Dendritic cell treated with granulocyte-macrophage colony-stimulating factor and Interleukin-4, amounts not matched to agents 40 ng/mL and 50 ng/mL, for 4 days (primary cell): Measurements from ENCODE around the gene SLC22A5.

ENCODE experiments used
- H3K27ac Mint-ChIP-seq: one replicate; pipeline ENCODE4 v1.8.0; 2022; ENCODE audit warnings: mild to moderate bottlenecking, mixed read lengths
- H3K27me3 Mint-ChIP-seq: one replicate; pipeline ENCODE4 v1.8.0; 2022; ENCODE audit warnings: mild to moderate bottlenecking, mixed read lengths
- H3K36me3 Mint-ChIP-seq: one replicate; pipeline ENCODE4 v1.8.0; 2022; ENCODE audit warnings: low read depth, mixed read lengths
- H3K4me1 Mint-ChIP-seq: one replicate; pipeline ENCODE4 v1.8.0; 2022; ENCODE audit warnings: low read depth, mixed read lengths
- H3K4me3 Mint-ChIP-seq: one replicate; pipeline ENCODE4 v1.8.0; 2022; ENCODE audit warnings: mild to moderate bottlenecking, moderate library complexity, mixed read lengths
- H3K9me3 Mint-ChIP-seq: one replicate; pipeline ENCODE4 v1.8.0; 2022; ENCODE audit warnings: mixed read lengths
- intact Hi-C: fragments of 100-400 bp; cut with micrococcal nuclease; formaldehyde crosslinking; loops from one replicate; pipeline ENCODE4 v1.15.0; 2022

Gene SLC22A5

GRCh38 chr5:132427281-132428146, 58.0 kb downstream of the SLC22A5 start:
- Mint-ChIP-seq H3K4me1 (peaks cover 97% of the 10 kb centered on the region), H3K27me3 (no peaks in the 10 kb centered on the region), H3K36me3 (peaks cover 8% of the 10 kb centered on the region)

DNA sequence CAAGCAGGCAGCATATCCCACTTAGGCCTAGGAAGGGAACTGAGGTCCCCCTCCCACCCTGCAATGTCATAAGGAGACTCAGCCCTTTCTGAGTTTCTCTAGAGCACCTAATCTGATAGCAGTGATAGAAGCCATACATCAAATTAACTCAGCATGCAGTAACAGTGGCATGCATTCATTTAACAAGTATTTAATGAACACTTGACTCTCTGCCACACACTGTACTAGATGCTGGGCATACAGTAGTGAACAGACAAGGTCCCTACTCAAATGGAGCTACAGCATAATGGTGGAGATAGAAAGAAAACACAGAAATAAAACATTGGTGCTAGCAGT, 58.6 kb downstream of the SLC22A5 start:
- peaks cover 97% of the 10 kb centered on the region for H3K4me1 Mint-ChIP-seq
- H3K4me3 Mint-ChIP-seq, result no peak overlapping the region
- peak overlapping the region; percentile 87 for H3K27ac Mint-ChIP-seq
- H3K9me3 Mint-ChIP-seq, result no peaks in the 10 kb centered on the region
- H3K36me3 Mint-ChIP-seq, result peaks cover 6% of the 10 kb centered on the region
- H3K27me3 Mint-ChIP-seq, result no peaks in the 10 kb centered on the region
- intact Hi-C loops, result no loop called here

More at GRCh38 chr5:132427281-132428146, 58.0 kb downstream of the SLC22A5 start:
- Mint-ChIP-seq H3K27ac (peak overlapping the region; percentile 87), H3K4me3 (no peak overlapping the region), H3K9me3 (no peaks in the 10 kb centered on the region)
- intact Hi-C loops, result loop anchor here (2.0 kb wide), 1 partner anchor 39 kb away; no protein-coding TSS in a partner anchor

DNA sequence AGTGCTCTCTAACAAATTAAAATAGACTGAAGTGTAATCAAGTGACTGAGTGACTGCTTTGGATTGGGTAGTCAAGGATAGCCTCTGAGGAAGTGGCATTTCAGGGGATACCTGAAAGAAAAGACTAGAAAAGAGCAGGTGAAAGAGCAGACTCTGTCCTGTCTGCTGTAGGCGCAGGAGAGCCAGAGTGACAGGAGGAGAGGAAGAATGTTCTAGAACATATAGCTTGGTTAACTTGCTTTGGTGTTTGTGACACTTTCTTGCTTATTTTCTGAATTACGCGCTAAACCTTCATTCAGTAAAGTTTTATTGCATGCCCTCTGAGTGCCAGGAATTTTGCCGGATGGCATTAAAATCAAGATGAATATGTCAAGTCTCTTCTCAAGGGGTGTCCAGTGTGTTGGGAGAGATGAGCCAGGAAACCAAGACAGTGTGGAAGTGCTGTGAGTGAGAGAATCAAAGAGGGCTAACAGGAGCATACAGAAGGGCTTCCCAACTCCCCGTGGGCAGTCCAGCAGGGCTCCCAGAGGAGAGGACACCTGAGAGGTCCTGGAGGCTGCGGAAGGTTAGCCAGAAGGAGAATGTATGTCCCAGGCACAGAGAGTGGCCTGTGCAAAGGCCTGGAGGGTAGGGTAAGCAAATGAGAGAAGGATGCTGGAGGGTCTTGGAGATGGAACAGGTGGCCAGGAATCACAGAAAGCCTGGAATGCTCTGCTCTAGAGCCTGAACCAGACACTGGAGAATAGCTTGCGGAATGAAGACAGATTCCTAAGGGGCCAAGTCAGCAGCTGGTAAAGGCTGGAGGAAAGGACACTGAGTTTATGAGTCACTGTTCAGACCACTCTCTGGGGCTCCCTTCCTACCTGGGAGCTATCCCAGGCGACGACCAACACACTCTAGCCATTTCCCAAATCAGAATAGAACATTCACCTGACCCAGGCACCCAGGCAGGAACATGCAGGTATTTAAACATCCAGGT, 59.3 kb downstream of the SLC22A5 start:
- Mint-ChIP-seq H3K4me3 (no peak overlapping the region), H3K36me3 (no peaks in the 10 kb centered on the region), H3K9me3 (no peaks in the 10 kb centered on the region), H3K27me3 (no peaks in the 10 kb centered on the region), H3K4me1 (peaks cover 92% of the 10 kb centered on the region), H3K27ac (peak overlapping the region; percentile 87)
- intact Hi-C loops, result no loop called here

DNA sequence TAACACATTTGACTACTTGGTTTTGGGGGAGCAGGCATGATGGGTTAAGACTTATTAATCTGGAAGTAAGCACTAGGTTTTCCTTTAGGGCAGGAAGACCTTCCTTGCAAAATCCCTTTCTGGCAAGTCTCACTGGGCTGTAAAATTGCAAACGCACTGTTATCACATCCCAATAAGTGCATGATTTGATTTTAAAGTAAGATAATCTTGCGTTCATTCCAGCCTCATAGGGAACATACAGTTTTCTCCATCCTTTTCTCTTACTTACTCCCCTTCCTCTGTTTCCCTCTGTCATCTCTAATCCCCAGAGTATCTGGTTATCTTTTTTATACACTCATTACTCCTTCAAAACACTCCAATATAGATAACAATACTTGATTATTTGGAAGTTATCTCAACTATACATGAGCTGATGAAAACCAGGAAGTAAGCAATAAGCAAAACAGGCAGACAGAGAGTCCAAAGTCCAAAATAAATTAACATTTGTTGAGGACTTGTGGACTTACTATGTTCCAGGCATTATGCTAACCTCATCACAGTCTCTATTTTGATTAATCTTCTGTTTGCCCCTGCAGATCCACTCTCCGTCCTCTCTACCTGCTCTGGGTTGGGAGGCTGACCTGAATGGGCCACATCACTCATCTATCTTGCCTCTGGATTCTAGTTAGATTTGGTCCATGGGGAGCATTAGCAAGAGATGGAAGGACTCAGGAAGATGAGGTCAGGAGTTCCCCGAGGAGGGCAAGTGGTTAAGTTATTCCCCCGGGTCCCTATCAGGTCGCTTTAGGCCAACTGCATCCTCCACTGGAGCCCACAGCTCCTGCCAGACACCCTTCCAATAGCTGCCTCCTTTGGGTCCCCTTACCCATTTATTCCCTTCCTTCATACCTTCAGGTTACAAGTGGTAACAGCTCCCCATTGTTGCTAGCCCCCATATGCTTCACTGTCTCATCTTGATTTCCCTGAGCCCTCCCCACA, 60.2 kb downstream of the SLC22A5 start:
- Mint-ChIP-seq H3K9me3 (no peaks in the 10 kb centered on the region), H3K36me3 (no peaks in the 10 kb centered on the region), H3K27ac (peak overlapping the region; percentile 87), H3K27me3 (no peaks in the 10 kb centered on the region), H3K4me3 (no peak overlapping the region), H3K4me1 (peaks cover 89% of the 10 kb centered on the region)
- intact Hi-C loops, result no loop called here

DNA sequence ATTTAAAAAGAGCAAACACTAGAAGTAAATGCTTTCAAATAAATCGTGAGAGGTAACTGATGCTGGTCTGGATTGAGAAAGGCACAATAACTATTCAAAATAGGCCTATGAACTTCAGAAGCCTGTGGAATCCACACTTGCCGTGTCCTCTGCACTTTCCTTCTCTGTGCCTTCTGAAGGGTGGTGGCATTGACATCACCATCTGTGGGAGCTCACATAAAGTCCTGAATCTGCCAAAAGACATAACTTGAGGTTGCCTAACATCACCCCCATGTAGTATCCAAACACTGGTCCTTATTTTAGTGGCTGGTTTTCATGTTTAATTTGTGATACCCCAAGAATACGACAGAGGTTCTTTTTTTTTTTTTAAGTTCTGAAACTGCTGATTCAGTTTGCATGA, 61.2 kb downstream of the SLC22A5 start:
- H3K4me1 Mint-ChIP-seq, result peaks cover 89% of the 10 kb centered on the region
- peak overlapping the region; percentile 87 for H3K27ac Mint-ChIP-seq
- no peak overlapping the region for H3K4me3 Mint-ChIP-seq
- intact Hi-C loops, result no loop called here
- H3K27me3 Mint-ChIP-seq, result no peaks in the 10 kb centered on the region
- no peaks in the 10 kb centered on the region for H3K9me3 Mint-ChIP-seq
- no peaks in the 10 kb centered on the region for H3K36me3 Mint-ChIP-seq

DNA sequence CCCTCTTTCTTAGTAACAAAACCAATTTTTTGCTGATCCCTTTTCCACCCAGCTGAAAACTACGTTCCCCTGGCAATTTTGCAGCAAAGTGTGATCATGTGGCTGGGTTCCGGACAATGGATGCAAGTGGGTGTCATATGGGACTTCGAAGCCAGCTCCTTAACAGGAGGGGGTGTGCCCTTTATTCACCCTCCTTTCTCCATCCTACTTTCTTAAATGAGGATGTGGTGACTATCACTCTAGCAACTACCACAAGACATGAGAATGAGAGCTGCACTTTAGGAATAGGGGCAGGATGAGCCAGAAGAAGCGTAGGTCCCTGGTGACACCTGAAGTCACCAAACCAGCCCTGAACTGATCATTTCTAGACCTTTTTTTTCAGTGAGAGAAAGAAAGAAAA, 62.1 kb downstream of the SLC22A5 start:
- H3K9me3 Mint-ChIP-seq, result no peaks in the 10 kb centered on the region
- peak overlapping the region; percentile 87 for H3K27ac Mint-ChIP-seq
- intact Hi-C loops, result no loop called here
- no peak overlapping the region for H3K4me3 Mint-ChIP-seq
- peaks cover 89% of the 10 kb centered on the region for H3K4me1 Mint-ChIP-seq
- H3K36me3 Mint-ChIP-seq, result no peaks in the 10 kb centered on the region
- no peaks in the 10 kb centered on the region for H3K27me3 Mint-ChIP-seq

GRCh38 chr5:132433141-132433540, 63.6 kb downstream of the SLC22A5 start:
- Mint-ChIP-seq H3K36me3 (no peaks in the 10 kb centered on the region), H3K27me3 (no peaks in the 10 kb centered on the region), H3K27ac (peak overlapping the region; percentile 87), H3K9me3 (no peaks in the 10 kb centered on the region), H3K4me1 (peaks cover 89% of the 10 kb centered on the region), H3K4me3 (no peak overlapping the region)
- intact Hi-C loops, result no loop called here

DNA sequence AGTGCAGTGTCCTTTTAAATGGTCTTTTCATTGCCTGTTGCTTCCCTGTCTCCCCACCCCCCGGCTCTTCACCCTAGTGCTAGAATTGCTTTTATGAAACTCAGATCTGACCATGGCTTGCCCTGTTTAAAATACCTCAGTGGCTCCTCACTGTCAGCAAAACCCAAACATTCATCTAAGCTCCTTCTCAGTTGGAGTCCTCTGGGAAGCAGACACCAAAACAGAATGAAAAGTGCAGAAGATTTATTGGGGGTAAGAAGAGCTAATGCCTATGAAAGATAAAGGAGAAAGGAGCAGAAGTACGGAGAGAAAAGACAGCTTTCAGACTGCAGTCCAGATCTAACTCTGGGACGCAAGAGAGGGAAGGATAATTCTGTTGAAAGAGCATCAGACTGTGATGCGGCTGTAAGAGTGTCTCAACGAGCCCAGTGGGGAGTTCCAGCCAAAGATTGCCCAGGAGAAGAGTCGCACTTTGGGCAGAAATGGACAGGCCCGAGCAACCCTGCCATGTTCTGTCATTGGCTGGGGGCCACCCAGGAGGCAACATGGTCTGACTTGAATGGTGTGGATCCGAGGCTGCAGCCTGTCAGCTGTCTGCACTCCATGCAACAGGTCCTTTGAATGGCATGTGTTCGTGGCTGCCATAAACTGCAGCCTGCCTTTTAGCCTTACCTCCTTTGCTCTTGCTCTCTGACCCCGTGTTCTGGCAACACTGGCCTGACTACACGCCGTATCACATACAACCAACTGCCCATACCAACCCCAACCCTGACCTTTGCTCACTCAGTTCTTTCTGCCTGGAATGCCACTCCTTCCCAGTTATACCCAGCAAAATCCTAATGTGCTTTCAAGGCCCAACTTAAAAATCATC, 65.1 kb downstream of the SLC22A5 start:
- Mint-ChIP-seq H3K4me3 (no peak overlapping the region), H3K4me1 (peaks cover 85% of the 10 kb centered on the region), H3K27me3 (no peaks in the 10 kb centered on the region), H3K9me3 (no peaks in the 10 kb centered on the region), H3K36me3 (no peaks in the 10 kb centered on the region), H3K27ac (peak overlapping the region; percentile 25)
- intact Hi-C loops, result no loop called here

- peak overlapping the region; percentile 25 for H3K27ac Mint-ChIP-seq
Observed at GRCh38 chr5:132435447-132435846, 65.9 kb downstream of the SLC22A5 start.

DNA sequence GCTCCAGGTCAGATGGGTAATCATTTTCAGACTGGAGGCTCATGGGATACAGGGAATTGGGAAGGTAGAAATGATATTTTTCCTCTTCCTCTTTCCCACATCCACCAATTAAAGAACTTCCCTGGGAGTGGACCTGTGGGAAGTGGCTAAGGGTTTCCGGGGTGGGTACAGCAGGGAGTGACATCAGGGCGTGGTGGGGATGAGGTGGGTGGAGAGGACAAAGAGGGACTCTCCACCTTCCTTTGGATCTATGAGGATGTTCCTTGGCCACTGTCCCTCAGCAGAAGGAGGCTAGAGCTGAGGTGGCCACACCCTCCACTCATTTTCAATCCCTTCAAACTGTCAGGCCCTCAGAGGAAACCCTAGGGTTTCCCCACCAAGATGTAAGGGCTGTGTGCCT, 66.4 kb downstream of the SLC22A5 start:
- Mint-ChIP-seq H3K27me3 (no peaks in the 10 kb centered on the region), H3K9me3 (no peaks in the 10 kb centered on the region), H3K4me1 (peaks cover 78% of the 10 kb centered on the region), H3K4me3 (no peak overlapping the region), H3K36me3 (no peaks in the 10 kb centered on the region), H3K27ac (peak overlapping the region; percentile 25)
- intact Hi-C loops, result no loop called here

More at GRCh38 chr5:132435447-132435846, 65.9 kb downstream of the SLC22A5 start:
- H3K4me1 Mint-ChIP-seq, result peaks cover 82% of the 10 kb centered on the region
- H3K4me3 Mint-ChIP-seq, result no peak overlapping the region
- no peaks in the 10 kb centered on the region for H3K36me3 Mint-ChIP-seq
- intact Hi-C loops, result no loop called here
- H3K9me3 Mint-ChIP-seq, result no peaks in the 10 kb centered on the region
- H3K27me3 Mint-ChIP-seq, result no peaks in the 10 kb centered on the region

DNA sequence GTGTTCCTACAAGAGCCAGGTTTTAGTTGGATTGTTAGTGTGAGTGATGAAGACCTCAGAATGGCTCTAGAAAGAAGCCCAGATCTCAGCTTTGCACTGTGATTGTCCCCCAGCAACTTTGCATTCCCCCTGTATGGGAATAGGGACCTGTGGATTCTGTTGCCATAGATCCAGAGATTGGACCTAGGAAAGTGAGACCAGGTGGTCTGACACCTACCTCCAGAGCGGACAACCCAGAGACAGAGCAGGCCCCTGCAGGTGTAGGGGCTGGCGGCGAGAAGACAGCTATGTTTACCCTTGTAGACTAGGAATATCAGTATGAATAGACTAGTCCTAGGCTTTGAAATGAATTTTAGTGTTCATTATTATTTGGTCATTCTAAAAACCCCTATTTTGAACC, 67.4 kb downstream of the SLC22A5 start:
- peaks cover 73% of the 10 kb centered on the region for H3K4me1 Mint-ChIP-seq
- H3K27me3 Mint-ChIP-seq, result no peaks in the 10 kb centered on the region
- H3K27ac Mint-ChIP-seq, result peak overlapping the region; percentile 25
- no peak overlapping the region for H3K4me3 Mint-ChIP-seq
- no peaks in the 10 kb centered on the region for H3K9me3 Mint-ChIP-seq
- intact Hi-C loops, result no loop called here
- no peaks in the 10 kb centered on the region for H3K36me3 Mint-ChIP-seq

DNA sequence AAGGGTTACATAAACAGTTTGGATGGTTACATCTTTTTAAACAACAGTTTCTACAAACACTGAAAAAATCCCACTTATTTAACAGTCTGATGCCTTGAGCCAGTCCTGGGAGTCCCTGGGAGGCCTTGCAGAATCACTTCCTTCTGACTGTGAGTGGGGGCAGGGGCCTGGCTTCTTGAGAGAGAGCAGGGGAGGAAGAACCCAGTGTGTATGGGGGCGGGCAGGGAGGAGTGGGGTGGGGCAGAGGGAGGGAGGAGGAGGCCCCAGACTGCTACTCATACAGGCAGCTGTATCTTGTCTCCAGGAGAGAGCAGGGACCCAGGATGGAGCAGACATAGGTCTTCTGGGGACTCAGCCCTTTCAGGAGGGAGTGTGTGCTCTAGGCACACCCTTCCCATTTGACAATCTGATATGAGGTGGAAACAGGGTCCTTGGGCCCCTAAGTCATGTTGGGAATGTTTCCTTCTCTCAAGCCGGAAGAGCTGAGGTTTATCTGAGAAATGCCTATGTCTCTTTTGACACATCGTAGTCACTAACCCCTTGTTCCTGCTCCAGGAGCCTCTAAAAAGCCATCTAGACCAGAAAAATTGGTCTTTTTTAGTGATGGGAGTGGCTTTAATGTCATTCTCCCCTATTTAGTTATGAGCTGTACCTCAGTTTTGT, 68.2 kb downstream of the SLC22A5 start:
- H3K27ac Mint-ChIP-seq, result peak overlapping the region; percentile 25
- H3K4me3 Mint-ChIP-seq, result peak overlapping the region; percentile 4
- H3K27me3 Mint-ChIP-seq, result no peaks in the 10 kb centered on the region
- no peaks in the 10 kb centered on the region for H3K9me3 Mint-ChIP-seq
- intact Hi-C loops, result no loop called here
- H3K4me1 Mint-ChIP-seq, result peaks cover 70% of the 10 kb centered on the region
- H3K36me3 Mint-ChIP-seq, result no peaks in the 10 kb centered on the region
